SK-N-SH treated with all-trans-retinoic acid at 6 μM for 48 hours (cell line): Measurements from ENCODE around the gene PLRG1.

Experiments
- SNAI2 ChIP-seq: fragments of 250-450 bp; sonication (Bioruptor Pico); IDR thresholded peaks from 2 replicates; pipeline ENCODE4 v1.5.0; 2020; ENCODE audit warnings: mild to moderate bottlenecking, moderate library complexity
- ZC3H10 ChIP-seq: fragments of 250-450 bp; sonication (Bioruptor Pico); IDR thresholded peaks from 2 replicates; pipeline ENCODE4 v1.5.1; 2021; ENCODE audit warnings: mild to moderate bottlenecking, moderate library complexity
- ZFP3 ChIP-seq: fragments of 250-450 bp; sonication (Bioruptor Pico); IDR thresholded peaks from 2 replicates; pipeline ENCODE4 v1.5.0; 2020; ENCODE audit warnings: mild to moderate bottlenecking, moderate library complexity
- ZFP30 ChIP-seq: fragments of 450-650 bp; formaldehyde crosslinking; IDR thresholded peaks from 2 replicates; pipeline ENCODE4 v1.5.0; 2022; ENCODE audit warnings: mild to moderate bottlenecking, moderate library complexity
- ZNF8 ChIP-seq: fragments of 450-650 bp; formaldehyde crosslinking; IDR thresholded peaks from 2 replicates; pipeline ENCODE4 v1.5.0; 2020; ENCODE audit warnings: mild to moderate bottlenecking, moderate library complexity
- TF ChIP-seq, protein P1 (sequence below): fragments of 250-450 bp; sonication (Bioruptor Pico); IDR thresholded peaks from 2 replicates; pipeline ENCODE4 v1.8.0; 2021; ENCODE audit warnings: low read depth, mild to moderate bottlenecking, moderate library complexity, borderline replicate concordance
- TF ChIP-seq, protein P2 (sequence below): fragments of 250-450 bp; sonication (Bioruptor Pico); IDR thresholded peaks from 2 replicates; pipeline ENCODE4 v1.5.0; 2020; ENCODE audit warnings: mild to moderate bottlenecking, moderate library complexity
- TF ChIP-seq, protein P3 (sequence below): fragments of 250-450 bp; sonication (Bioruptor Pico); IDR thresholded peaks from 2 replicates; pipeline ENCODE4 v1.8.0; 2020; ENCODE audit warnings: mild to moderate bottlenecking, moderate library complexity, borderline replicate concordance

DNA sequence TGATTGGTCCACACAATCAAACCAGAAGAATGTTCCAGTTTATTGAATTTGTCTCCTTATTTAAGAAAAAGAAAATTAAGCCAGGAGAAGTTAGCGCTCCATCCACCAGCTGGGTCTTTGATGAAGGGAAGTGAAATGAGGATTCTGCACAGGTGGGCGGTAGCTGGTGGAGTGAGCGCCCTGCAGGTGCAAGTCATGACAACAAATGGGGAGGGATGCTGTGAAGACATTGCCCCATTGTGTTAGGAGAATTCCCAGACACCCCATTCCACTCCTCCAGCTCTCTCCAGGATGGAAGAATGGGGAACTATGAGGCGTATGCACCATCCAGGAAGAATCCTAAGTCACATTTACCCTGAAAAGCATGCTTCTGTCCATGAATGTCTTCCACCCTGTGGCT lies 22.9 kb downstream of the PLRG1 start:
- TF ChIP-seq, protein P1, sequence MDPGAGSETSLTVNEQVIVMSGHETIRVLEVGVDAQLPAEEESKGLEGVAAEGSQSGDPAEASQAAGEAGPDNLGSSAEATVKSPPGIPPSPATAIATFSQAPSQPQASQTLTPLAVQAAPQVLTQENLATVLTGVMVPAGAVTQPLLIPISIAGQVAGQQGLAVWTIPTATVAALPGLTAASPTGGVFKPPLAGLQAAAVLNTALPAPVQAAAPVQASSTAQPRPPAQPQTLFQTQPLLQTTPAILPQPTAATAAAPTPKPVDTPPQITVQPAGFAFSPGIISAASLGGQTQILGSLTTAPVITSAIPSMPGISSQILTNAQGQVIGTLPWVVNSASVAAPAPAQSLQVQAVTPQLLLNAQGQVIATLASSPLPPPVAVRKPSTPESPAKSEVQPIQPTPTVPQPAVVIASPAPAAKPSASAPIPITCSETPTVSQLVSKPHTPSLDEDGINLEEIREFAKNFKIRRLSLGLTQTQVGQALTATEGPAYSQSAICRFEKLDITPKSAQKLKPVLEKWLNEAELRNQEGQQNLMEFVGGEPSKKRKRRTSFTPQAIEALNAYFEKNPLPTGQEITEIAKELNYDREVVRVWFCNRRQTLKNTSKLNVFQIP = no peak
- TF ChIP-seq ZFP3 (CRISPR knock-in tag) (no peak), ZFP30 (CRISPR knock-in tag) (no peak), SNAI2 (CRISPR knock-in tag) (no peak), ZC3H10 (CRISPR knock-in tag) (no peak), ZNF8 (CRISPR knock-in tag) (no peak)
- TF ChIP-seq, protein P2, sequence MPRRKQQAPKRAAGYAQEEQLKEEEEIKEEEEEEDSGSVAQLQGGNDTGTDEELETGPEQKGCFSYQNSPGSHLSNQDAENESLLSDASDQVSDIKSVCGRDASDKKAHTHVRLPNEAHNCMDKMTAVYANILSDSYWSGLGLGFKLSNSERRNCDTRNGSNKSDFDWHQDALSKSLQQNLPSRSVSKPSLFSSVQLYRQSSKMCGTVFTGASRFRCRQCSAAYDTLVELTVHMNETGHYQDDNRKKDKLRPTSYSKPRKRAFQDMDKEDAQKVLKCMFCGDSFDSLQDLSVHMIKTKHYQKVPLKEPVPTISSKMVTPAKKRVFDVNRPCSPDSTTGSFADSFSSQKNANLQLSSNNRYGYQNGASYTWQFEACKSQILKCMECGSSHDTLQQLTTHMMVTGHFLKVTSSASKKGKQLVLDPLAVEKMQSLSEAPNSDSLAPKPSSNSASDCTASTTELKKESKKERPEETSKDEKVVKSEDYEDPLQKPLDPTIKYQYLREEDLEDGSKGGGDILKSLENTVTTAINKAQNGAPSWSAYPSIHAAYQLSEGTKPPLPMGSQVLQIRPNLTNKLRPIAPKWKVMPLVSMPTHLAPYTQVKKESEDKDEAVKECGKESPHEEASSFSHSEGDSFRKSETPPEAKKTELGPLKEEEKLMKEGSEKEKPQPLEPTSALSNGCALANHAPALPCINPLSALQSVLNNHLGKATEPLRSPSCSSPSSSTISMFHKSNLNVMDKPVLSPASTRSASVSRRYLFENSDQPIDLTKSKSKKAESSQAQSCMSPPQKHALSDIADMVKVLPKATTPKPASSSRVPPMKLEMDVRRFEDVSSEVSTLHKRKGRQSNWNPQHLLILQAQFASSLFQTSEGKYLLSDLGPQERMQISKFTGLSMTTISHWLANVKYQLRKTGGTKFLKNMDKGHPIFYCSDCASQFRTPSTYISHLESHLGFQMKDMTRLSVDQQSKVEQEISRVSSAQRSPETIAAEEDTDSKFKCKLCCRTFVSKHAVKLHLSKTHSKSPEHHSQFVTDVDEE = no peak
- TF ChIP-seq, protein P3, sequence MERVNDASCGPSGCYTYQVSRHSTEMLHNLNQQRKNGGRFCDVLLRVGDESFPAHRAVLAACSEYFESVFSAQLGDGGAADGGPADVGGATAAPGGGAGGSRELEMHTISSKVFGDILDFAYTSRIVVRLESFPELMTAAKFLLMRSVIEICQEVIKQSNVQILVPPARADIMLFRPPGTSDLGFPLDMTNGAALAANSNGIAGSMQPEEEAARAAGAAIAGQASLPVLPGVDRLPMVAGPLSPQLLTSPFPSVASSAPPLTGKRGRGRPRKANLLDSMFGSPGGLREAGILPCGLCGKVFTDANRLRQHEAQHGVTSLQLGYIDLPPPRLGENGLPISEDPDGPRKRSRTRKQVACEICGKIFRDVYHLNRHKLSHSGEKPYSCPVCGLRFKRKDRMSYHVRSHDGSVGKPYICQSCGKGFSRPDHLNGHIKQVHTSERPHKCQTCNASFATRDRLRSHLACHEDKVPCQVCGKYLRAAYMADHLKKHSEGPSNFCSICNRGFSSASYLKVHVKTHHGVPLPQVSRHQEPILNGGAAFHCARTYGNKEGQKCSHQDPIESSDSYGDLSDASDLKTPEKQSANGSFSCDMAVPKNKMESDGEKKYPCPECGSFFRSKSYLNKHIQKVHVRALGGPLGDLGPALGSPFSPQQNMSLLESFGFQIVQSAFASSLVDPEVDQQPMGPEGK = no peak
